ENCODE data around the gene SEMA6A.

- TF ChIP-seq, protein P1, sequence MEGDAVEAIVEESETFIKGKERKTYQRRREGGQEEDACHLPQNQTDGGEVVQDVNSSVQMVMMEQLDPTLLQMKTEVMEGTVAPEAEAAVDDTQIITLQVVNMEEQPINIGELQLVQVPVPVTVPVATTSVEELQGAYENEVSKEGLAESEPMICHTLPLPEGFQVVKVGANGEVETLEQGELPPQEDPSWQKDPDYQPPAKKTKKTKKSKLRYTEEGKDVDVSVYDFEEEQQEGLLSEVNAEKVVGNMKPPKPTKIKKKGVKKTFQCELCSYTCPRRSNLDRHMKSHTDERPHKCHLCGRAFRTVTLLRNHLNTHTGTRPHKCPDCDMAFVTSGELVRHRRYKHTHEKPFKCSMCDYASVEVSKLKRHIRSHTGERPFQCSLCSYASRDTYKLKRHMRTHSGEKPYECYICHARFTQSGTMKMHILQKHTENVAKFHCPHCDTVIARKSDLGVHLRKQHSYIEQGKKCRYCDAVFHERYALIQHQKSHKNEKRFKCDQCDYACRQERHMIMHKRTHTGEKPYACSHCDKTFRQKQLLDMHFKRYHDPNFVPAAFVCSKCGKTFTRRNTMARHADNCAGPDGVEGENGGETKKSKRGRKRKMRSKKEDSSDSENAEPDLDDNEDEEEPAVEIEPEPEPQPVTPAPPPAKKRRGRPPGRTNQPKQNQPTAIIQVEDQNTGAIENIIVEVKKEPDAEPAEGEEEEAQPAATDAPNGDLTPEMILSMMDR (IDR thresholded peaks at IDR 0.05) = no peak
- TF ChIP-seq, protein P2, sequence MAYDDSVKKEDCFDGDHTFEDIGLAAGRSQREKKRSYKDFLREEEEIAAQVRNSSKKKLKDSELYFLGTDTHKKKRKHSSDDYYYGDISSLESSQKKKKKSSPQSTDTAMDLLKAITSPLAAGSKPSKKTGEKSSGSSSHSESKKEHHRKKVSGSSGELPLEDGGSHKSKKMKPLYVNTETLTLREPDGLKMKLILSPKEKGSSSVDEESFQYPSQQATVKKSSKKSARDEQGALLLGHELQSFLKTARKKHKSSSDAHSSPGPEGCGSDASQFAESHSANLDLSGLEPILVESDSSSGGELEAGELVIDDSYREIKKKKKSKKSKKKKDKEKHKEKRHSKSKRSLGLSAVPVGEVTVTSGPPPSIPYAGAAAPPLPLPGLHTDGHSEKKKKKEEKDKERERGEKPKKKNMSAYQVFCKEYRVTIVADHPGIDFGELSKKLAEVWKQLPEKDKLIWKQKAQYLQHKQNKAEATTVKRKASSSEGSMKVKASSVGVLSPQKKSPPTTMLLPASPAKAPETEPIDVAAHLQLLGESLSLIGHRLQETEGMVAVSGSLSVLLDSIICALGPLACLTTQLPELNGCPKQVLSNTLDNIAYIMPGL (CRISPR knock-in tag; IDR thresholded peaks at IDR 0.05; ENCODE audit: borderline replicate concordance) = no peak
- no peak for TF ChIP-seq MAZ (IDR thresholded peaks at IDR 0.05; ENCODE audit: borderline replicate concordance, low read depth, low read length)
- no peak for TF ChIP-seq EP300 (IDR thresholded peaks at IDR 0.05)
Measured at GRCh38 chr5:116507051-116507537, 67.5 kb downstream of the SEMA6A start.

Measured in A549 (cell line).